OCI-LY1 (cell line): ENCODE results near the gene SPOCK1.

Experiments
- CTCF ChIP-seq: fragments of 200-600 bp; sonication (generic), shearing (Covaris generic); IDR thresholded peaks from 2 replicates; pipeline ENCODE4 v1.5.1; 2017; ENCODE audit warnings: mild to moderate bottlenecking, antibody characterized with exemption, low read length, moderate library complexity, mixed read lengths
- EZH2 ChIP-seq: fragments of 200-600 bp; sonication (generic), shearing (Covaris generic); IDR thresholded peaks from 2 replicates; pipeline ENCODE4 v1.8.0; 2017; ENCODE audit warnings: borderline replicate concordance, mixed run types, mild to moderate bottlenecking, antibody characterized with exemption, low read length, moderate library complexity, mixed read lengths

GRCh38 chr5:137409736-137410135 is 89.4 kb downstream of the SPOCK1 start:
- TF ChIP-seq CTCF (no peak), EZH2 (no peak)
